ENCODE measurements around the gene SLC18A3. TPM values are rescaled to one million over a fixed set of nuclear protein-coding genes. Genes with fewer than 3 reads are reported as not detected.

SLC18A3 gene
- polyA plus RNA-seq, 1 of the 3 experiments (the other 2 are of a cell fraction): 1.7 TPM

DNA sequence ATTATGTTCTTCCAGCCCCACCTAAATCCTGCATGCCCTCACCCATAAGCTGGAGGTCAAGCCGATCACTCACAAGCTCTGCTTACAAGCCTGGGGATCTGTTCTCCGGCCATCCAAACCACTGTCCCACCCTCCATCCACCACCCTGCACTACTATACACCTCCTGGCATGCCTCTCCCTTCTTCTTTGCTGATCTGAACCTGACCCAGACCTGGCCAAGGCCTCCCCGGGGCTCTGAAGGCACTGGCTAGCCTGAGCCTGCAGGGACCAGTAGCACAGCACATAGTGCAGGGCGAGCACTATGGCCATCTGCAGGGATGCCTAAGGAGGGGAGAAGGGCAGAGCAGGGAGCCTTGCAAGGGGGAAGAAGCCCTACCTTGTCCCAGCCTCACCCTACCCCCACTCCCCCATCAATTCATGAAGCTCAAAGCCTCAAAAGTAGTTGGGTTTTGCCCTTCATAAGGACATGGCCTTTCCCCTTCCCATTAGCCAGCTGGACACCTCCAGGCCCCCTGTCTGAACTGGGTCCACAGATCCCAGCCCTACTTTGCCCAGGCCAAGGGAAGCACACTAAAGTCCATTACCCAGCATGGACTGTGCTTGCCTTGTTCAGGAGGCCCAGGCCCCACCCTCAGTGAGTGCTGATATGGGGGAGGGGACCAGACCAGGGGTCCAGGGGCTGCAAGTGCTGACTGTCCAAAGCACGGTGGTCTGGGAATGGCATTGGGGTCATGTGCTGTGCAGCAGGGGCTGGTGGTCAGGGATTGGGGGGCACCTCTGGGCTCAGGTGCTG, 33.3 kb downstream of the SLC18A3 start:
- Histone ChIP-seq H3K36me3 (replicated peaks in 1 of 2; ENCODE audit: control insufficient read depth in 1 of 2, insufficient read depth in 2 of 2, low read length in 1 of 2) (no peaks in the 10 kb centered on the region), H4K20me1 (ENCODE audit: insufficient read depth) (no peaks in the 10 kb centered on the region), H3F3A (replicated peaks; ENCODE audit: insufficient read depth) (no peaks in the 10 kb centered on the region), H3K27me3 (ENCODE audit: insufficient read depth) (no peaks in the 10 kb centered on the region), H3K4me1 (ENCODE audit: control insufficient read depth in 1 of 2, insufficient read depth in 2 of 2, low read depth in 1 of 2, low read length in 1 of 2) (no peaks in the 10 kb centered on the region; a peak in 1 of 4 replicates), H3K9me2 (no peaks in the 10 kb centered on the region), H3K27ac (ENCODE audit: low read depth in 2 of 2, low read length in 1 of 2) (no peak overlapping the region), H3K9ac (no peak overlapping the region), H3K4me2 (no peak overlapping the region), H3K9me3 (no peaks in the 10 kb centered on the region), H3K79me2 (ENCODE audit: insufficient read depth) (no peaks in the 10 kb centered on the region), H2AFZ (ENCODE audit: low read depth) (no peak overlapping the region), H3K4me3 (ENCODE audit: low read depth in 2 of 2, low read length in 1 of 2) (no peak overlapping the region)
- no peak for DNase-seq
- TF ChIP-seq FOSL2 (IDR thresholded peaks at IDR 0.05; ENCODE audit: borderline replicate concordance, low read depth): no peak
- TF ChIP-seq POLR2AphosphoS5 (IDR thresholded peaks at IDR 0.05; ENCODE audit: low read depth, low read length): no peak
- no peak for TF ChIP-seq RCOR1 (IDR thresholded peaks at IDR 0.05; ENCODE audit: low read length)
- TF ChIP-seq RFX5 (IDR thresholded peaks at IDR 0.05; ENCODE audit: low read length): no peak
- TF ChIP-seq TCF12 (IDR thresholded peaks at IDR 0.05): no peak
- no peak for TF ChIP-seq SIN3A (IDR thresholded peaks at IDR 0.05; ENCODE audit: borderline replicate concordance, low read depth, low read length)
- TF ChIP-seq MEF2A (IDR thresholded peaks at IDR 0.05; ENCODE audit: borderline replicate concordance, low read depth): no peak
- TF ChIP-seq JUND (IDR thresholded peaks at IDR 0.05): no peak
- TF ChIP-seq, protein P1, sequence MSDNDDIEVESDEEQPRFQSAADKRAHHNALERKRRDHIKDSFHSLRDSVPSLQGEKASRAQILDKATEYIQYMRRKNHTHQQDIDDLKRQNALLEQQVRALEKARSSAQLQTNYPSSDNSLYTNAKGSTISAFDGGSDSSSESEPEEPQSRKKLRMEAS (IDR thresholded peaks at IDR 0.05; ENCODE audit: low read depth): no peak
- TF ChIP-seq, protein P2, sequence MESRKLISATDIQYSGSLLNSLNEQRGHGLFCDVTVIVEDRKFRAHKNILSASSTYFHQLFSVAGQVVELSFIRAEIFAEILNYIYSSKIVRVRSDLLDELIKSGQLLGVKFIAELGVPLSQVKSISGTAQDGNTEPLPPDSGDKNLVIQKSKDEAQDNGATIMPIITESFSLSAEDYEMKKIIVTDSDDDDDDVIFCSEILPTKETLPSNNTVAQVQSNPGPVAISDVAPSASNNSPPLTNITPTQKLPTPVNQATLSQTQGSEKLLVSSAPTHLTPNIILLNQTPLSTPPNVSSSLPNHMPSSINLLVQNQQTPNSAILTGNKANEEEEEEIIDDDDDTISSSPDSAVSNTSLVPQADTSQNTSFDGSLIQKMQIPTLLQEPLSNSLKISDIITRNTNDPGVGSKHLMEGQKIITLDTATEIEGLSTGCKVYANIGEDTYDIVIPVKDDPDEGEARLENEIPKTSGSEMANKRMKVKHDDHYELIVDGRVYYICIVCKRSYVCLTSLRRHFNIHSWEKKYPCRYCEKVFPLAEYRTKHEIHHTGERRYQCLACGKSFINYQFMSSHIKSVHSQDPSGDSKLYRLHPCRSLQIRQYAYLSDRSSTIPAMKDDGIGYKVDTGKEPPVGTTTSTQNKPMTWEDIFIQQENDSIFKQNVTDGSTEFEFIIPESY (IDR thresholded peaks at IDR 0.05; ENCODE audit: borderline replicate concordance, low read depth): no peak
- TF ChIP-seq GATA2 (CRISPR knock-in tag; IDR thresholded peaks at IDR 0.05): no peak
- ChIA-PET POLR2A (no interaction called here), CTCF (interaction anchor here (1.2 kb wide), 1 partner anchor 33 kb away, joined by 3 read pairs; the partner anchor contains the start of gene SLC18A3)
- WGBS (ENCODE audit: low lambda C conversion rate): 37% methylated on average over 5 of the region's 5 CpGs

DNA sequence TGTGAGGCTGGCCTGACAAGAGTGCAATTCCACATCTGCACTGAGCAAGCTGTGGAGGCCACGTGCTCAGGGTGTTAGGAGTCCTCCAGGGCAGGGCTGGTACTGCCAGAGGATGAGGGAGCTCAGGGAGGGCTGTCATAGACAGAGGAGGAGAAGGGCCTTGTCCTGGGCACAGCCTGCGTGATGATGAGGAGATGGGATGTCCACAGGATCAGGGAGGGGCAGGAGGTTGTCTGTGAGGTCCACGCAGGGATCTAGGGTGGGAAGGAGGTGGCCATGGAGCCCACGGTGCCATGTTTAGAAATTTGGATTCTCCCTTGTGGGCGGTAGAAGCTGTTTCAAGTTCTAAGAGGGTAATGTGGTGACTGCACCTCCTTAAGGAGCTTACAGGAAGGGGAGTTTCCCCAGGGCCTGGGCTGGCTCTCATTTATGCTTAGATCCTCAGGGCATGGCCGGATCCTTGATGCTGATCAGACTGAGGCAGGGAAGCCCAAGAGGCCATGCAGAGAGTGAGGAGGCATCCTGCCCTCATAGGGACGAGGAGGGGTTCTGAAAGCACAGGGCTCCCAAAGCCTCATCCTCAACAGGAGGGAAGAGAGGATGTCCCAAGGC, 34.0 kb downstream of the SLC18A3 start:
- H3K9ac ChIP-seq: no peak overlapping the region
- CTCF ChIA-PET: interaction anchor here (1.7 kb wide), 1 partner anchor 49 kb away, joined by 5 read pairs; no protein-coding TSS in a partner anchor
- DNase-seq: no peak
- H3K4me2 ChIP-seq: no peak overlapping the region
- POLR2A ChIA-PET: no interaction called here
- no peak overlapping the region for H3K27ac ChIP-seq (ENCODE audit: low read depth in 2 of 2, low read length in 1 of 2)
- no peak overlapping the region for H2AFZ ChIP-seq (ENCODE audit: low read depth)
- 20% methylated on average over 6 of the region's 7 CpGs for WGBS (ENCODE audit: low lambda C conversion rate)
- no peaks in the 10 kb centered on the region for H3K36me3 ChIP-seq (replicated peaks in 1 of 2; ENCODE audit: control insufficient read depth in 1 of 2, insufficient read depth in 2 of 2, low read length in 1 of 2)
- no peaks in the 10 kb centered on the region for H3K27me3 ChIP-seq (ENCODE audit: insufficient read depth)
- no peak overlapping the region for H3K4me3 ChIP-seq (ENCODE audit: low read depth in 2 of 2, low read length in 1 of 2)
- H3K9me3 ChIP-seq: no peaks in the 10 kb centered on the region
- H3K9me2 ChIP-seq: no peaks in the 10 kb centered on the region
- H3K4me1 ChIP-seq (ENCODE audit: control insufficient read depth in 1 of 2, insufficient read depth in 2 of 2, low read depth in 1 of 2, low read length in 1 of 2): no peaks in the 10 kb centered on the region; a peak in 1 of 4 replicates
- no peaks in the 10 kb centered on the region for H4K20me1 ChIP-seq (ENCODE audit: insufficient read depth)
- no peaks in the 10 kb centered on the region for H3K79me2 ChIP-seq (ENCODE audit: insufficient read depth)
- H3F3A ChIP-seq (replicated peaks; ENCODE audit: insufficient read depth): no peaks in the 10 kb centered on the region
- TF ChIP-seq RAD21 (IDR thresholded peaks at IDR 0.05; ENCODE audit: low read length) (no peak), RFX5 (IDR thresholded peaks at IDR 0.05; ENCODE audit: low read length) (no peak), NRF1 (IDR thresholded peaks at IDR 0.05; ENCODE audit: low read depth, low read length) (no peak), SIN3A (IDR thresholded peaks at IDR 0.05; ENCODE audit: borderline replicate concordance, low read depth, low read length) (no peak), FOXJ3 (CRISPR knock-in tag; IDR thresholded peaks at IDR 0.05) (no peak), CHD2 (IDR thresholded peaks at IDR 0.05; ENCODE audit: low read length, partially characterized antibody) (no peak), TEAD4 (IDR thresholded peaks at IDR 0.05; ENCODE audit: borderline replicate concordance, insufficient read depth) (no peak), MXI1 (IDR thresholded peaks at IDR 0.05; ENCODE audit: low read depth, low read length) (no peak), ELF1 (IDR thresholded peaks at IDR 0.05) (no peak), RXRA (IDR thresholded peaks at IDR 0.05; ENCODE audit: borderline replicate concordance, low read depth) (no peak), GATA2 (CRISPR knock-in tag; IDR thresholded peaks at IDR 0.05) (no peak), YY1 (IDR thresholded peaks at IDR 0.05; ENCODE audit: low read depth) (no peak), TAF1 (IDR thresholded peaks at IDR 0.05; ENCODE audit: borderline replicate concordance, low read depth, low read length) (no peak), EZH2phosphoT487 (IDR thresholded peaks at IDR 0.05; ENCODE audit: borderline replicate concordance, low read depth) (no peak)
- TF ChIP-seq, protein P3, sequence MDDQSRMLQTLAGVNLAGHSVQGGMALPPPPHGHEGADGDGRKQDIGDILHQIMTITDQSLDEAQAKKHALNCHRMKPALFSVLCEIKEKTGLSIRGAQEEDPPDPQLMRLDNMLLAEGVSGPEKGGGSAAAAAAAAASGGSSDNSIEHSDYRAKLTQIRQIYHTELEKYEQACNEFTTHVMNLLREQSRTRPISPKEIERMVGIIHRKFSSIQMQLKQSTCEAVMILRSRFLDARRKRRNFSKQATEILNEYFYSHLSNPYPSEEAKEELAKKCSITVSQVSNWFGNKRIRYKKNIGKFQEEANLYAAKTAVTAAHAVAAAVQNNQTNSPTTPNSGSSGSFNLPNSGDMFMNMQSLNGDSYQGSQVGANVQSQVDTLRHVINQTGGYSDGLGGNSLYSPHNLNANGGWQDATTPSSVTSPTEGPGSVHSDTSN (IDR thresholded peaks at IDR 0.05): no peak
- TF ChIP-seq, protein P4, sequence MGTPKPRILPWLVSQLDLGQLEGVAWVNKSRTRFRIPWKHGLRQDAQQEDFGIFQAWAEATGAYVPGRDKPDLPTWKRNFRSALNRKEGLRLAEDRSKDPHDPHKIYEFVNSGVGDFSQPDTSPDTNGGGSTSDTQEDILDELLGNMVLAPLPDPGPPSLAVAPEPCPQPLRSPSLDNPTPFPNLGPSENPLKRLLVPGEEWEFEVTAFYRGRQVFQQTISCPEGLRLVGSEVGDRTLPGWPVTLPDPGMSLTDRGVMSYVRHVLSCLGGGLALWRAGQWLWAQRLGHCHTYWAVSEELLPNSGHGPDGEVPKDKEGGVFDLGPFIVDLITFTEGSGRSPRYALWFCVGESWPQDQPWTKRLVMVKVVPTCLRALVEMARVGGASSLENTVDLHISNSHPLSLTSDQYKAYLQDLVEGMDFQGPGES (IDR thresholded peaks at IDR 0.05; ENCODE audit: low read depth, low read length): no peak
